HG02884 (cell line): ENCODE measurements around the gene CFAP298.
A peak's percentile ranks its signal among the peaks of the same experiment; 100 is the strongest.
"Not testable (repeated sequence)": the region's sequence is repeated elsewhere in the genome, so short reads cannot be mapped to it uniquely, and the experiment has no call there.

ENCODE experiments used
- ATAC-seq: cut with Tn5 transposase; IDR thresholded peaks from one replicate; pipeline ENCODE4 v1.9.1; 2021; ENCODE audit warnings: mild to moderate bottlenecking, moderate library complexity; ENCODE audit not compliant: unreplicated experiment

The CFAP298 gene

GRCh38 chr21:32569261-32570230 is 42.6 kb downstream of the CFAP298 start:
- peak; percentile 84 for ATAC-seq

- ATAC-seq: no peak
Observed at GRCh38 chr21:32567626-32568025, 44.6 kb downstream of the CFAP298 start.

GRCh38 chr21:32566741-32567389 is 45.3 kb downstream of the CFAP298 start:
- ATAC-seq: no peak

- ATAC-seq: no peak
Observed at GRCh38 chr21:32565856-32566465, 46.2 kb downstream of the CFAP298 start.

GRCh38 chr21:32562915-32563314 is 49.3 kb downstream of the CFAP298 start:
- ATAC-seq: no peak

- no peak for ATAC-seq
Observed at GRCh38 chr21:32562426-32562825, 49.8 kb downstream of the CFAP298 start.

- not testable (repeated sequence) for ATAC-seq
Observed at GRCh38 chr21:32561476-32561875, 50.7 kb downstream of the CFAP298 start.

GRCh38 chr21:32560896-32561295 is 51.3 kb downstream of the CFAP298 start:
- ATAC-seq: no peak

- no peak for ATAC-seq
Observed at GRCh38 chr21:32559006-32559610, 53.1 kb downstream of the CFAP298 start.

GRCh38 chr21:32558106-32558505 is 54.1 kb downstream of the CFAP298 start:
- no peak for ATAC-seq

- no peak for ATAC-seq
Observed at GRCh38 chr21:32554832-32555638, 57.1 kb downstream of the CFAP298 start.

- no peak for ATAC-seq
Observed at GRCh38 chr21:32549886-32550285, 62.3 kb downstream of the CFAP298 start.

- ATAC-seq: no peak
Observed at GRCh38 chr21:32549440-32549839, 62.7 kb downstream of the CFAP298 start.
